HCT116 (cell line): Measurements from ENCODE around the gene FNIP2. TPM values are rescaled to one million over a fixed set of nuclear protein-coding genes. Genes with fewer than 3 reads are reported as not detected.

Source experiments
- ATAC-seq: fragments of 200-7000 bp; cut with Tn5 transposase; 2 replicates; pipeline ENCODE4 v1.9.1; 2020; ENCODE audit warnings: mild to moderate bottlenecking, moderate library complexity
- BruUV-seq: library from RNA; stranded (reverse); fragments of 400-500 nt; replicated peaks from 2 replicates; lab custom pipeline; 2021; lab: Mats Ljungman, UMichigan
- CTCF ChIA-PET: fragments of 300-600 bp; sonication (Branson Sonifier 250); formaldehyde crosslinking; loops from one replicate; lab custom pipeline; 2021; ENCODE audit warnings: antibody characterized with exemption; lab: Charles Lee
- POLR2A ChIA-PET: fragments of 300-600, 350-600 bp; sonication (Branson Sonifier 250); formaldehyde crosslinking; loops from one replicate; lab custom pipeline; 2021; ENCODE audit warnings: antibody characterized with exemption; lab: Charles Lee
- RAD21 ChIA-PET, 2 experiments: fragments of 300-600 bp; sonication (Branson Sonifier 250); formaldehyde crosslinking; loops; one replicate each; lab custom pipeline; 2023; ENCODE audit warnings: low total read pairs in 2 of 2; ENCODE audit not compliant: uncharacterized antibody in 2 of 2, unreplicated experiment in 2 of 2, low non-redundant PET in 1 of 2; lab: Charles Lee
- DNase-seq: peaks from one replicate; pipeline ENCODE4 v3.0.0-alpha.2; 2010; ENCODE audit warnings: low read depth, low spot score
- H2AFZ ChIP-seq: fragments of 200-600 bp; shearing (Covaris generic), sonication (generic); 2 replicates; pipeline ENCODE4 v1.6.1; 2017; ENCODE audit warnings: low read depth, mixed run types, mixed read lengths, antibody characterized with exemption, low read length; ENCODE audit not compliant: poor library complexity, severe bottlenecking
- H3K27ac ChIP-seq: 2 replicates; pipeline ENCODE4 v1.5.1; 2012; ENCODE audit warnings: low read depth, low read length
- H3K27me3 ChIP-seq: fragments of 200-600 bp; sonication (generic); 2 replicates; pipeline ENCODE4 v1.6.1; 2016; ENCODE audit warnings: mixed run types, low read length, mixed read lengths; ENCODE audit not compliant: insufficient read depth
- H3K36me3 ChIP-seq, 2 experiments: fragments of 200-500 bp in 1 of 2; fragments of 200-600 bp in 1 of 2; sonication (Bioruptor generic) in 1 of 2; sonication (generic) in 1 of 2; 2 replicates each; pipeline versions ENCODE4 v1.5.1 to v1.6.1; 2014 to 2016; ENCODE audit warnings: low read length in 2 of 2, inconsistent platforms in 1 of 2, mixed read lengths in 1 of 2, mixed run types in 1 of 2; ENCODE audit not compliant: insufficient read depth in 2 of 2, control insufficient read depth in 1 of 2
- H3K4me1 ChIP-seq, 2 experiments: fragments of 200-600 bp in 1 of 2; sonication (generic) in 1 of 2; 2 replicates each; pipeline versions ENCODE4 v1.5.1 to v1.6.1; 2012 to 2017; ENCODE audit warnings: low read length in 2 of 2, inconsistent platforms in 1 of 2, mild to moderate bottlenecking in 1 of 2, mixed read lengths in 1 of 2, mixed run types in 1 of 2, moderate library complexity in 1 of 2; ENCODE audit not compliant: insufficient read depth in 2 of 2, control insufficient read depth in 1 of 2
- H3K4me2 ChIP-seq: fragments of 200-600 bp; sonication (generic); 2 replicates; pipeline ENCODE4 v1.6.1; 2017; ENCODE audit warnings: mixed run types, low read length, mixed read lengths
- H3K4me3 ChIP-seq, 2 experiments: fragments of 200-600 bp in 1 of 2; sonication (generic) in 1 of 2; replicated peaks in 1 of 2; 2 replicates each; pipeline ENCODE4 v1.5.1; 2011 to 2016; ENCODE audit warnings: low read length in 2 of 2, control low read depth in 1 of 2, low read depth in 1 of 2, mild to moderate bottlenecking in 1 of 2, mixed read lengths in 1 of 2, mixed run types in 1 of 2
- H3K79me2 ChIP-seq: fragments of 200-600 bp; sonication (generic); 2 replicates; pipeline ENCODE4 v1.6.1; 2017; ENCODE audit warnings: mild to moderate bottlenecking, mixed run types, low read length, moderate library complexity, mixed read lengths; ENCODE audit not compliant: insufficient read depth
- H3K9ac ChIP-seq: fragments of 200-600 bp; sonication (generic); 2 replicates; pipeline ENCODE4 v1.6.1; 2016; ENCODE audit warnings: low read length, mixed read lengths
- H3K9me2 ChIP-seq: fragments of 200-600 bp; sonication (generic), shearing (Covaris generic); 2 replicates; pipeline ENCODE4 v1.6.1; 2017; ENCODE audit warnings: mixed run types, mild to moderate bottlenecking, moderate library complexity; ENCODE audit not compliant: insufficient read depth
- H3K9me3 ChIP-seq, 2 experiments: fragments of 200-500 bp in 1 of 2; fragments of 200-600 bp in 1 of 2; sonication (Bioruptor generic) in 1 of 2; sonication (generic) in 1 of 2; 2 replicates each; pipeline ENCODE4 v1.6.1; 2014 to 2017; ENCODE audit warnings: low read length in 2 of 2, mixed read lengths in 2 of 2, inconsistent platforms in 1 of 2, low read depth in 1 of 2, mild to moderate bottlenecking in 1 of 2, mixed run types in 1 of 2, moderate library complexity in 1 of 2; ENCODE audit not compliant: control insufficient read depth in 1 of 2, insufficient read depth in 1 of 2
- H4K20me1 ChIP-seq: fragments of 200-600 bp; sonication (generic), shearing (Covaris generic); 2 replicates; pipeline ENCODE4 v1.6.1; 2017; ENCODE audit warnings: mixed run types, mild to moderate bottlenecking, moderate library complexity; ENCODE audit not compliant: insufficient read depth
- CEBPB ChIP-seq: IDR thresholded peaks from 2 replicates; pipeline ENCODE4 v1.6.1; 2012; ENCODE audit warnings: low read depth
- EGR1 ChIP-seq: IDR thresholded peaks from 2 replicates; pipeline ENCODE4 v1.6.1; 2012; ENCODE audit warnings: low read depth
- EZH2phosphoT487 ChIP-seq: fragments of 200-600 bp; IDR thresholded peaks from 2 replicates; pipeline ENCODE4 v1.6.1; 2018; ENCODE audit warnings: antibody characterized with exemption, borderline replicate concordance
- JUND ChIP-seq: IDR thresholded peaks from 2 replicates; pipeline ENCODE4 v1.6.1; 2012
- TCF7L2 ChIP-seq: IDR thresholded peaks from 2 replicates; pipeline ENCODE4 v1.7.0; 2011; ENCODE audit warnings: borderline replicate concordance, inconsistent platforms; ENCODE audit not compliant: insufficient read depth, insufficient read length; ENCODE audit errors: extremely low read depth
- ZNF274 ChIP-seq: fragments of 200-500 bp; sonication (Bioruptor generic); IDR thresholded peaks from 2 replicates; pipeline ENCODE4 v1.6.1; 2014; ENCODE audit warnings: mild to moderate bottlenecking, low read depth, low read length, inconsistent platforms
- intact Hi-C: fragments of 100-400 bp; cut with micrococcal nuclease; formaldehyde crosslinking; loops from 2 replicates; pipeline ENCODE4 v1.10.0; 2022
- total RNA-seq: library from RNA; stranded (reverse); gene quantifications from one replicate; pipeline ENCODE4 v1.2.1, GENCODE V29; 2021; ENCODE audit not compliant: unreplicated experiment
- TF ChIP-seq, protein P1 (sequence below): IDR thresholded peaks from 2 replicates; pipeline ENCODE4 v1.6.1; 2012
- TF ChIP-seq, protein P2 (sequence below): IDR thresholded peaks from 2 replicates; pipeline ENCODE4 v1.6.1; 2011; ENCODE audit warnings: mild to moderate bottlenecking, low read length, moderate library complexity; ENCODE audit not compliant: insufficient replicate concordance; ENCODE audit errors: extremely low read depth

Gene FNIP2
- total RNA-seq, 1 experiment from 2014 or later, result 4.8 TPM

DNA sequence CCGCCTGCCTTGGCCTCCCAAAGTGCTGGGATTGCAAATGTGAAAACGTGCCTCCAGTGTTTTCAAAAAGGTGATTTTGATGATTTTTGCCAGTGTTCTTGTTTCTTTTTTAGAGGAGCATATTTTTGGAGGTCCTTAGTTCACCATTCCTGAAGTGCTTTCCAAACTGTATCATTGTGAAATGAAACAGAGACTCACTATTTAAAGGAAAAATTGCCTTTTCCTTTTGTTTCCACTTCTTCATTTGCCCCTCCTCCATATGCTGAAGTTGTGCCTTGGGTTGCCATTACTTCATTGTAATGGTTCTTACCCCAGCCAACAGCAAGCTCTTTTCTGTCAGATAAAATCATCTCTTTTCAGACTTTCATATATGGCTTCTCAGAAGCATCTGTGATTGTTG is 164.4 kb downstream of the FNIP2 start:
- no peak for TF ChIP-seq TCF7L2
- no peak for TF ChIP-seq JUND
- TF ChIP-seq ZNF274, result no peak
- TF ChIP-seq, protein P1, sequence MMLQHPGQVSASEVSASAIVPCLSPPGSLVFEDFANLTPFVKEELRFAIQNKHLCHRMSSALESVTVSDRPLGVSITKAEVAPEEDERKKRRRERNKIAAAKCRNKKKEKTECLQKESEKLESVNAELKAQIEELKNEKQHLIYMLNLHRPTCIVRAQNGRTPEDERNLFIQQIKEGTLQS, result no peak
- Histone ChIP-seq H3K27me3 (no peaks in the 10 kb centered on the region), H3K4me2 (no peak overlapping the region), H3K9ac (no peak overlapping the region), H2AFZ (no peak overlapping the region), H3K9me3 (peaks cover 0 to 3% of the 10 kb centered on the region in 2 experiments; a peak in 1 of 4 replicates), H3K4me1 (no peaks in the 10 kb centered on the region), H3K4me3 (no peak overlapping the region), H3K27ac (no peak overlapping the region), H3K79me2 (no peaks in the 10 kb centered on the region), H4K20me1 (no peaks in the 10 kb centered on the region), H3K36me3 (no peaks in the 10 kb centered on the region), H3K9me2 (no peaks in the 10 kb centered on the region)
- ATAC-seq (no peak), DNase-seq (no peak)
- no TSS peak for BruUV-seq
- ChIA-PET POLR2A (no interaction called here), RAD21 (no interaction called here), CTCF (no interaction called here)
- intact Hi-C loops, result no loop called here

DNA sequence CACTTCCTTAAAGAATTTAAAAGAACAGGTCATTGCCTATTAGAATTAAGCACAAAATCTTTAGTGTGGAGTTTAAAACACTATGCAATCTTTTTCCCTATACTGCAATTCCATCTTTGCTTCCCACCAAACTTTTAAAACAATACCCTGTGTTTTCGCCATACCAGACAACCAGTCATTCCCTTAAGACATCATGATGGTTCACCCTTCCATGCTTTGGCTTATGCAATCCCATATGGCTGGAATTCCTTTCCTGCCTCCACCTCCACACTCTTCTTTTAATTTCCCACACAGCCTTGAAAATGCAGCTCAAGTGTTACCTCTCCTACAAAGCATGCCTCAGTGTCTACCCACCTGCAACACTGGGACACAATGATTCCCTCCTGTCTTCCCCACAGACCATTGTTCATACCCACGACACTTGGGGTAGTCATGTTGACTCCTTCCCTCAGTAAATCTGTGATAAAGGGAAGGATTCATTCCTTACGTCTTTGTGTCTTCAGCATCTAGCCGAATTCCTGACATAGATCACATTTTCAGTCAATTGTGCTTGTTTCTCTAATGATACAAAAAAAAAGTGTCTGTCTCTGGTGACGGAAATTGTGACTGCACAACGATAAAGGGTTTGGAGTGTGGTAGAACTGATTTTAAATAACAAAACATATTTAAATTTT is 166.3 kb downstream of the FNIP2 start:
- no peaks in the 10 kb centered on the region for H3K79me2 ChIP-seq
- no peak overlapping the region for H3K4me2 ChIP-seq
- no peaks in the 10 kb centered on the region for H3K27me3 ChIP-seq
- intact Hi-C loops, result no loop called here
- no peaks in the 10 kb centered on the region for H3K4me1 ChIP-seq
- POLR2A ChIA-PET, result no interaction called here
- H3K9me3 ChIP-seq, result no peaks in the 10 kb centered on the region
- CTCF ChIA-PET, result no interaction called here
- H3K9me2 ChIP-seq, result no peaks in the 10 kb centered on the region
- no peak overlapping the region for H2AFZ ChIP-seq
- no TSS peak for BruUV-seq
- no peaks in the 10 kb centered on the region for H3K36me3 ChIP-seq
- ATAC-seq, result no peak
- H3K27ac ChIP-seq, result no peak overlapping the region
- TF ChIP-seq JUND (no peak), CEBPB (no peak), EGR1 (no peak), EZH2phosphoT487 (no peak)
- TF ChIP-seq, protein P2, sequence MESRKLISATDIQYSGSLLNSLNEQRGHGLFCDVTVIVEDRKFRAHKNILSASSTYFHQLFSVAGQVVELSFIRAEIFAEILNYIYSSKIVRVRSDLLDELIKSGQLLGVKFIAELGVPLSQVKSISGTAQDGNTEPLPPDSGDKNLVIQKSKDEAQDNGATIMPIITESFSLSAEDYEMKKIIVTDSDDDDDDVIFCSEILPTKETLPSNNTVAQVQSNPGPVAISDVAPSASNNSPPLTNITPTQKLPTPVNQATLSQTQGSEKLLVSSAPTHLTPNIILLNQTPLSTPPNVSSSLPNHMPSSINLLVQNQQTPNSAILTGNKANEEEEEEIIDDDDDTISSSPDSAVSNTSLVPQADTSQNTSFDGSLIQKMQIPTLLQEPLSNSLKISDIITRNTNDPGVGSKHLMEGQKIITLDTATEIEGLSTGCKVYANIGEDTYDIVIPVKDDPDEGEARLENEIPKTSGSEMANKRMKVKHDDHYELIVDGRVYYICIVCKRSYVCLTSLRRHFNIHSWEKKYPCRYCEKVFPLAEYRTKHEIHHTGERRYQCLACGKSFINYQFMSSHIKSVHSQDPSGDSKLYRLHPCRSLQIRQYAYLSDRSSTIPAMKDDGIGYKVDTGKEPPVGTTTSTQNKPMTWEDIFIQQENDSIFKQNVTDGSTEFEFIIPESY, result no peak
- TF ChIP-seq, protein P1, result no peak
- RAD21 ChIA-PET, result no interaction called here
- H4K20me1 ChIP-seq, result no peaks in the 10 kb centered on the region
- no peak for DNase-seq
- no peak overlapping the region for H3K9ac ChIP-seq
- no peak overlapping the region for H3K4me3 ChIP-seq
